ENCODE results near the gene MAP3K8.

GRCh38 chr10:30493609-30494530, 59.9 kb downstream of the MAP3K8 start:
- TF ChIP-seq CTCF (IDR thresholded peaks at IDR 0.05; ENCODE audit: low read depth, low read length), result no peak; the same call in 1 of the 2 replicates
- no peak for TF ChIP-seq EZH2phosphoT487 (IDR thresholded peaks at IDR 0.05; ENCODE audit: low read depth)

Measured in OCI-LY3 (cell line).